Uterus (tissue), 2 donors: ENCODE data around the gene PORCN.

Experiments
- CTCF ChIP-seq, 4 experiments: fragments of 200-600 bp in 2 of 4; fragments of 450-650 bp in 2 of 4; sonication (generic) in 2 of 4; IDR thresholded peaks; one replicate each; pipeline ENCODE4 v1.5.1; 2016 to 2019; ENCODE audit warnings: antibody characterized with exemption in 4 of 4, mild to moderate bottlenecking in 2 of 4, moderate library complexity in 1 of 4
- POLR2A ChIP-seq, 2 donors: fragments of 450-650 bp; IDR thresholded peaks; one replicate each; pipeline ENCODE4 v1.6.1; 2016; ENCODE audit warnings: antibody characterized with exemption in 2 of 2, mild to moderate bottlenecking in 1 of 2, moderate library complexity in 1 of 2

DNA sequence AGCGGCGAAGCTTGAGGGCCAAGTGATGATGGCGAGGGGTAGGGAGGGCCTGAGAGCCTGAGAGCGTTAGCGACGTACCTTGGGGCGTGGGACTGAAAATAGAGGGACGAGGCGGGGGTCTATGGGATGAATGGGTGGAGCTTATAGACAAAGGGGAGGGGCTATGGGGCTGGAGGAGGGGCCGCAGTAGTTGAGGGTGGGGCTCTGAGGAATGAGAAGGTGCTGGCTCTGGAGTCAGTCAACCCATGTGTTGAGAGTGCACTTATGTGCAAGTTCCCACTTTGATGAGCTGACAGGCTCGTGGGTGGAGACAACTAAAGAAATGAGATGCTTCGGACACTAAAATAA, 31.2 kb downstream of the PORCN start:
- TF ChIP-seq POLR2A (IDR thresholded peaks at IDR 0.05), result no peak
- no peak for TF ChIP-seq CTCF (IDR thresholded peaks at IDR 0.05)
